Stimulated activated CD4-positive, alpha-beta T cell treated with anti-CD3 and anti-CD28 coated beads, Interleukin-15, amount 100 ng/mL, for 1 hour (primary cell): ENCODE results near the gene KIFC3.
A peak's percentile ranks its signal among the peaks of the same experiment; 100 is the strongest.
"Not testable (repeated sequence)": the region's sequence is repeated elsewhere in the genome, so short reads cannot be mapped to it uniquely, and the experiment has no call there.

Source experiments
- DNase-seq, 2 donors: peaks; one replicate each; pipeline ENCODE4 v3.0.0-alpha.2; 2020; ENCODE audit warnings: low read depth in 1 of 2, low spot score in 1 of 2

KIFC3 gene

GRCh38 chr16:57802341-57803133, at the start of gene KIFC3:
KIFC3 (minus strand) TSS chr16:57802491; CDS start chr16:57798243, 4,248 bp downstream.
- peak; percentile 41 to 47 for DNase-seq

- DNase-seq, result no peak
Observed at GRCh38 chr16:57848181-57848580, 45.9 kb upstream of the KIFC3 start.

- not testable (repeated sequence) for DNase-seq
Observed at GRCh38 chr16:57846931-57847330, 44.6 kb upstream of the KIFC3 start.

- DNase-seq, result no peak
Observed at GRCh38 chr16:57846078-57846697, 43.9 kb upstream of the KIFC3 start.

GRCh38 chr16:57845115-57845514, 42.8 kb upstream of the KIFC3 start:
- no peak for DNase-seq

GRCh38 chr16:57844416-57845030, 42.2 kb upstream of the KIFC3 start:
- DNase-seq, result no peak

- DNase-seq, result no peak
Observed at GRCh38 chr16:57843400-57843799, 41.1 kb upstream of the KIFC3 start.

GRCh38 chr16:57842601-57843000, 40.3 kb upstream of the KIFC3 start:
- no peak for DNase-seq

- no peak for DNase-seq
Observed at GRCh38 chr16:57840833-57841232, 38.5 kb upstream of the KIFC3 start.

GRCh38 chr16:57838161-57838560, 35.9 kb upstream of the KIFC3 start:
- DNase-seq, result no peak

GRCh38 chr16:57837305-57838125, 35.2 kb upstream of the KIFC3 start:
- DNase-seq, result no peak

- DNase-seq, result not testable (repeated sequence)
Observed at GRCh38 chr16:57835439-57835838, 33.1 kb upstream of the KIFC3 start.

- no peak for DNase-seq
Observed at GRCh38 chr16:57834936-57835335, 32.6 kb upstream of the KIFC3 start.

GRCh38 chr16:57830890-57831484, 28.7 kb upstream of the KIFC3 start:
- DNase-seq, result no peak

- DNase-seq, result no peak
Observed at GRCh38 chr16:57829969-57830360, 27.7 kb upstream of the KIFC3 start.

- DNase-seq, result no peak
Observed at GRCh38 chr16:57828272-57829161, 26.2 kb upstream of the KIFC3 start.

- no peak for DNase-seq
Observed at GRCh38 chr16:57826706-57827625, 24.7 kb upstream of the KIFC3 start.

- no peak for DNase-seq
Observed at GRCh38 chr16:57826052-57826451, 23.8 kb upstream of the KIFC3 start.
